IMR-90 (cell line): ENCODE results near the gene DNAI7. TPM values are rescaled to one million over a fixed set of nuclear protein-coding genes. Genes with fewer than 3 reads are reported as not detected.

ENCODE experiments used
- ATAC-seq: fragments of 200-7000 bp; cut with Tn5 transposase; 2 replicates; pipeline ENCODE4 v1.9.1; 2020; ENCODE audit warnings: low read depth, mild to moderate bottlenecking, moderate library complexity
- BruUV-seq: library from RNA; stranded (reverse); fragments of 400-500 nt; replicated peaks from 2 replicates; lab custom pipeline; 2021; lab: Mats Ljungman, UMichigan
- CTCF ChIA-PET: fragments of 300-600 bp; formaldehyde crosslinking; extraction: SDS; loops from one replicate; lab custom pipeline; 2021; ENCODE audit warnings: antibody characterized with exemption; lab: Yijun Ruan, JAX
- POLR2A ChIA-PET: fragments of 300-600 bp; sonication (Branson Sonifier 250); formaldehyde crosslinking; loops from one replicate; lab custom pipeline; 2022; ENCODE audit warnings: antibody characterized with exemption; ENCODE audit not compliant: unreplicated experiment; lab: Charles Lee
- DNase-seq: peaks from one replicate; pipeline ENCODE4 v3.0.0; 2013
- H2AFZ ChIP-seq: replicated peaks from 2 replicates; pipeline ENCODE3; 2013; ENCODE audit warnings: low read length, mild to moderate bottlenecking; ENCODE audit not compliant: poor library complexity
- H2AK5ac ChIP-seq: 2 replicates; pipeline ENCODE4 v1.6.1; 2013; ENCODE audit warnings: low read depth, low read length, inconsistent platforms
- H2AK9ac ChIP-seq: replicated peaks from 2 replicates; pipeline ENCODE3; 2013; ENCODE audit warnings: mild to moderate bottlenecking, low read depth, low read length, moderate library complexity; ENCODE audit not compliant: poor library complexity
- H2BK120ac ChIP-seq: 2 replicates; pipeline ENCODE4 v1.6.1; 2013; ENCODE audit warnings: low read depth, low read length, inconsistent platforms
- H2BK15ac ChIP-seq: 3 replicates; pipeline ENCODE4 v1.6.1; 2013; ENCODE audit warnings: low read depth, low read length, inconsistent platforms
- H2BK20ac ChIP-seq: 2 replicates; pipeline ENCODE4 v1.6.1; 2013; ENCODE audit warnings: low read depth, mild to moderate bottlenecking, inconsistent platforms, low read length, moderate library complexity
- H2BK5ac ChIP-seq: 2 replicates; pipeline ENCODE4 v1.6.1; 2013; ENCODE audit warnings: mild to moderate bottlenecking, low read depth, low read length, inconsistent platforms; ENCODE audit not compliant: poor library complexity, severe bottlenecking
- H3K14ac ChIP-seq: replicated peaks from 2 replicates; pipeline ENCODE4 v1.6.1; 2013; ENCODE audit warnings: low read depth, low read length, inconsistent platforms
- H3K18ac ChIP-seq: 2 replicates; pipeline ENCODE4 v1.6.1; 2013; ENCODE audit warnings: low read depth, low read length, control low read depth
- H3K23ac ChIP-seq: 2 replicates; pipeline ENCODE4 v1.6.1; 2013; ENCODE audit warnings: low read depth, low read length, inconsistent platforms
- H3K27ac ChIP-seq: 2 replicates; pipeline ENCODE4 v1.5.1; 2013; ENCODE audit warnings: mild to moderate bottlenecking, control low read depth, low read length; ENCODE audit not compliant: insufficient read depth
- H3K27me3 ChIP-seq: 2 replicates; pipeline ENCODE4 v1.6.1; 2013; ENCODE audit warnings: low read length; ENCODE audit not compliant: control insufficient read depth, insufficient read depth
- H3K36me3 ChIP-seq: 2 replicates; pipeline ENCODE4 v1.6.1; 2013; ENCODE audit warnings: low read length, mixed read lengths; ENCODE audit not compliant: control insufficient read depth, insufficient read depth
- H3K4ac ChIP-seq: 2 replicates; pipeline ENCODE4 v1.6.1; 2013; ENCODE audit warnings: low read depth, low read length, inconsistent platforms
- H3K4me1 ChIP-seq: 2 replicates; pipeline ENCODE4 v1.6.1; 2013; ENCODE audit warnings: low read length, mixed read lengths; ENCODE audit not compliant: control insufficient read depth, insufficient read depth
- H3K4me2 ChIP-seq: 2 replicates; pipeline ENCODE4 v1.6.1; 2013; ENCODE audit warnings: low read depth, mild to moderate bottlenecking, control low read depth, low read length, moderate library complexity
- H3K4me3 ChIP-seq: 2 replicates; pipeline ENCODE4 v1.5.1; 2013; ENCODE audit warnings: low read depth, mild to moderate bottlenecking, control low read depth, low read length, moderate library complexity; ENCODE audit not compliant: insufficient read depth
- H3K56ac ChIP-seq: 2 replicates; pipeline ENCODE4 v1.6.1; 2013; ENCODE audit warnings: low read length, inconsistent platforms; ENCODE audit not compliant: insufficient read depth; ENCODE audit errors: extremely low read depth
- H3K79me1 ChIP-seq, 2 experiments: 2 replicates each; pipeline ENCODE4 v1.6.1; 2013; ENCODE audit warnings: low read length in 2 of 2, inconsistent platforms in 1 of 2, low read depth in 1 of 2
- H3K9ac ChIP-seq: 2 replicates; pipeline ENCODE4 v1.6.1; 2013; ENCODE audit warnings: low read depth, low read length, control low read depth
- H3K9me1 ChIP-seq: 2 replicates; pipeline ENCODE4 v1.6.1; 2013; ENCODE audit warnings: low read length, inconsistent platforms; ENCODE audit not compliant: insufficient read depth
- H3K9me3 ChIP-seq: 2 replicates; pipeline ENCODE4 v1.6.1; 2013; ENCODE audit warnings: low read length; ENCODE audit not compliant: control insufficient read depth, insufficient read depth
- H4K20me1 ChIP-seq: 2 replicates; pipeline ENCODE4 v1.6.1; 2013; ENCODE audit warnings: low read length, inconsistent platforms; ENCODE audit not compliant: insufficient read depth
- H4K5ac ChIP-seq: 2 replicates; pipeline ENCODE4 v1.6.1; 2013; ENCODE audit warnings: mild to moderate bottlenecking, low read depth, low read length, control low read depth
- H4K8ac ChIP-seq, 2 experiments: 2 replicates each; pipeline ENCODE4 v1.6.1; 2013; ENCODE audit warnings: low read depth in 2 of 2, low read length in 2 of 2, control low read depth in 1 of 2, inconsistent platforms in 1 of 2
- H4K91ac ChIP-seq: 2 replicates; pipeline ENCODE4 v1.6.1; 2013; ENCODE audit warnings: low read depth, low read length, inconsistent platforms; ENCODE audit not compliant: insufficient read depth
- BHLHE40 ChIP-seq: fragments of 150-350 bp; IDR thresholded peaks from 2 replicates; pipeline ENCODE4 v1.6.1; 2016; ENCODE audit warnings: mild to moderate bottlenecking, low read depth, low read length
- CEBPB ChIP-seq: IDR thresholded peaks from 2 replicates; pipeline ENCODE4 v1.6.1; 2012; ENCODE audit warnings: low read depth, low read length, improper control_type of control experiment
- CTCF ChIP-seq: conservative IDR thresholded peaks from 2 replicates; pipeline ENCODE4 v1.5.1; 2012; ENCODE audit warnings: mild to moderate bottlenecking, low read depth, low read length, improper control_type of control experiment
- RCOR1 ChIP-seq: IDR thresholded peaks from 2 replicates; pipeline ENCODE4 v1.6.1; 2012; ENCODE audit warnings: mild to moderate bottlenecking, low read length, improper control_type of control experiment; ENCODE audit not compliant: insufficient replicate concordance
- RFX5 ChIP-seq: IDR thresholded peaks from 2 replicates; pipeline ENCODE4 v1.8.0; 2012; ENCODE audit warnings: low read depth, mild to moderate bottlenecking, low read length, moderate library complexity
- WGBS, 2 experiments: methylation state at CpG; one replicate each; pipeline versions ENCODE4 v1.1.5 to v1.1.7; 2013; ENCODE audit warnings: missing lambda C conversion rate in 2 of 2; ENCODE audit not compliant: insufficient read length in 1 of 2; ENCODE audit errors: extremely low coverage in 2 of 2; 5-methylcytosine and 5-hydroxymethylcytosine counted together
- dilution Hi-C: fragments of 300-500 bp; cut with HindIII; formaldehyde crosslinking; loops from one replicate; pipeline ENCODE4 v1.14.3; 2018; ENCODE audit warnings: low sequenced_read_pairs; ENCODE audit not compliant: unreplicated experiment
- in situ Hi-C: fragments of 300-500 bp; cut with MboI; formaldehyde crosslinking; loops from 3 replicates; pipeline ENCODE4 v1.14.3; 2019; ENCODE audit warnings: low sequenced_read_pairs, inconsistent platforms, mixed read lengths
- intact Hi-C: fragments of 100-400 bp; cut with micrococcal nuclease; formaldehyde crosslinking; loops from 2 replicates; pipeline ENCODE4 v1.10.0; 2022
- polyA plus RNA-seq, 3 experiments: library from polyadenylated mRNA; depleted of rRNA; stranded (reverse); fragments of >200 nt; gene quantifications; 2 replicates each; pipeline ENCODE4 v1.2.3, GENCODE V29; 2012; ENCODE audit warnings: low replicate concordance in 1 of 3
- total RNA-seq: library from RNA; depleted of rRNA; stranded (reverse); fragments of >200 nt; gene quantifications from 2 replicates; pipeline ENCODE4 v1.2.3, GENCODE V29; 2012

The DNAI7 gene
- total and polyA plus RNA-seq, 2 of the 4 experiments (the other 2 are of a cell fraction) = under 0.01 to 0.07 TPM

- TF ChIP-seq RCOR1 = no peak
- TF ChIP-seq BHLHE40 = no peak
- TF ChIP-seq RFX5 = no peak
- no peak for TF ChIP-seq CTCF
- TF ChIP-seq CEBPB = no peak
- Histone ChIP-seq H4K5ac (no peak overlapping the region), H3K79me1 (no peaks in the 10 kb centered on the region), H3K9me3 (no peaks in the 10 kb centered on the region), H3K9ac (no peak overlapping the region), H2AK9ac (no peak overlapping the region), H3K14ac (no peak overlapping the region), H4K8ac (no peak overlapping the region), H3K36me3 (no peaks in the 10 kb centered on the region), H3K4me1 (no peaks in the 10 kb centered on the region), H3K4ac (no peak overlapping the region), H3K18ac (no peak overlapping the region), H3K56ac (no peak overlapping the region), H3K4me2 (no peak overlapping the region), H3K4me3 (no peak overlapping the region), H2AK5ac (no peak overlapping the region), H2BK15ac (no peak overlapping the region), H3K27ac (no peak overlapping the region), H2BK120ac (no peak overlapping the region), H3K9me1 (no peaks in the 10 kb centered on the region), H2AFZ (no peak overlapping the region), H3K27me3 (no peaks in the 10 kb centered on the region), H3K23ac (no peak overlapping the region), H4K91ac (no peak overlapping the region), H2BK20ac (no peak overlapping the region), H4K20me1 (no peaks in the 10 kb centered on the region), H2BK5ac (no peak overlapping the region)
- WGBS, 2 experiments = no CpG with 5 or more reads among the region's 5 CpGs
- POLR2A ChIA-PET = no interaction called here
- no peak for DNase-seq
- dilution Hi-C loops (no loop called here), in situ Hi-C loops (no loop called here), intact Hi-C loops (loop anchor here (5.0 kb wide), 1 partner anchor 43 kb away; no protein-coding TSS in a partner anchor)
- no TSS peak for BruUV-seq
- CTCF ChIA-PET = no interaction called here
- no peak for ATAC-seq
Observed at GRCh38 chr12:25079393-25079792, 115.6 kb downstream of the DNAI7 start.
